HG03469 (cell line): Measurements from ENCODE around the gene SLC41A3.

Experiments
- ATAC-seq: cut with Tn5 transposase; IDR thresholded peaks from one replicate; pipeline ENCODE4 v1.9.1; 2021; ENCODE audit warnings: mild to moderate bottlenecking, moderate library complexity, moderate number of reproducible peaks; ENCODE audit not compliant: unreplicated experiment

Gene SLC41A3

DNA sequence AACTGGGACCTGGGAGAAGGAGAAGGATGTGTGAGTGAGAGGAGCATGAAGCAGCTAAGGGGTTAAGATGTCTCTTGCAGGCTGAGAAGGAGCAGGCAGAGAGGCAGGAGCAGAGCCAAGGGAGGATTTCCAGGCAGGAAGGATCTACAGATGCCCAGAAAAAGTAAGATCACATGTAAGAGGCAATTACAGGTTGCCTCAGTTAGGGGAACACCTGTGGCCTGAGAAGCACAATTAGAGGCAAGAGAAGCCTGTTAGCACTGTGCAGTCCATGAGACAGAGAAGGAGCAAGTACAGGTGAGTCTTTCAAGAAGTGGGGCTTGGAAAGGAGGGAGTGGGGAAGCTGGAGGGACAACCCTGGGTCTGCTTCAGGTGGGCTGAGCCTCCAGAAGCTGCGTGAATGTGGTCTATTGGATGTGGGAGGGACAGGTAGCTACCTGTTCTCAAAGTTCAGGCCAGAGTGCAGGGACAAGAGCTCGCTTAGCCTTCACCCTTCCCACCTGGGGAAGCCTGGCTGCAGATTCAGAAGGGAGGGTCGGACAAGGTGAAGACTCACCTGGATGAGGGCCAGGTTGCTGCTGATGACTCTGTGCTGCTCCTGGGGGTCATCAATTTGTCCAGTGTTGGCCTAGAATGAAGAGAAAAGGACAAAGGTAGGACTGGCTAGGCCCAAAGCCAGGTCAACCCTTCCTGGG is 50.7 kb downstream of the SLC41A3 start:
- no peak for ATAC-seq

DNA sequence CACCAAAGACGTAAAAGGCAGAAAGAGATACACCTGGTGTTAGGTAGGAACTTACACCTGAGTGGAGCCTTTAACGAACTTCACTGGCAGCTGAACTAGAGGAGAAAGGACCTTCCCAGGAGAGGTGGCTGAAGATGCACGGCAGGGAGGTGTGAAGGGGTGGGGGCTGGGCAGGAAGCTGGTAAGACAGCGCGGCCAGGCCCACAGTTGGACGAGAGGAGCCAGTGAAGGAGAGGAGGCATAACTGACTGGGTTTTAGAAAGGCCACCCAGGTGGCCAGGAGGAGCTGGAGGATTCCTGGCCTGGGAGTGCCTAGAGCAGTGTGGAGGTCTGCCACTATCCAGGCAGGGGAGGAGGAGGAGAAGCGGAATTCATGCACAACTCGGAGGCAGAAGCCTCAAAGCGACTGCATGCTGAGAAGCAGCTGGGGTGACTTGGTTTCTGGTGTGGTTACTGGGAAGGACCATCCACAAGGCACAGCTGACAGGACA is 51.9 kb downstream of the SLC41A3 start:
- no peak for ATAC-seq

DNA sequence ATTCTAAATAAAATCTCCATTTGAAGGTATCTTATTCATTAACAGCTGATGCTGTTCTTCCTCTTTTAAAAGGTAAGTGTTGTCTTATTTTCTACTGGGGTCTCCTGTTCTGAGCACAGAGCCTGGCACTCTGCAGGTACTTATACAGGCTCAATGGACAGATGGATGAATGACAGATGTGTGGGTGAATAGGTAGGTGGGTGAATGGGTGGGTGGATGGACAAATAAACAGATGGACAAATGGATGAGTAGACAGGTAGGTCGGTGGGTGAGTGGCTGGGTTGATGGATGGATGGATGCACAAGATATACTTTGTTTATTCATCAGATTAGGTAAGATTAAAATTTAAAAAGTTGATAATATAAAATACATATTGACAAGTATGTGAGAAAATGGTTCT is 53.5 kb downstream of the SLC41A3 start:
- no peak for ATAC-seq

DNA sequence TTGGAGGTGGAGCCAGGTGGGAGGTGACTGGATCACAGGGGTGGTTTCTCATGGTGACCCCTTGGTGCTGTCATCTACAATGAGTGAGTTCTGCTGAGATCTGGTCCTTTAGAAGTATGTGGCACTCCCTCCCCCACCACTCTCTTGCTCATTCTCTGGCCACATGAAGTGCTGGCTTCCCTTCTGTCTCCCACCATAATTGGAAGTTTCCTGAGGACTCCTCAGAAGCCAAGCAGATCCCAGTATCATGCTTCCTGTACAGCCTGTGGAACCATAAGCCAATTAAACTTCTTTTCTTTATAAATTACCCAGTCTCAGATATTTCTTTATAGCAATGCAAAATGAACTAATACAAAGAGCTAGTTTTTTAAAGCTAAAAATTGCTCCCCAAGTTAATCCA is 54.7 kb downstream of the SLC41A3 start:
- no peak for ATAC-seq

DNA sequence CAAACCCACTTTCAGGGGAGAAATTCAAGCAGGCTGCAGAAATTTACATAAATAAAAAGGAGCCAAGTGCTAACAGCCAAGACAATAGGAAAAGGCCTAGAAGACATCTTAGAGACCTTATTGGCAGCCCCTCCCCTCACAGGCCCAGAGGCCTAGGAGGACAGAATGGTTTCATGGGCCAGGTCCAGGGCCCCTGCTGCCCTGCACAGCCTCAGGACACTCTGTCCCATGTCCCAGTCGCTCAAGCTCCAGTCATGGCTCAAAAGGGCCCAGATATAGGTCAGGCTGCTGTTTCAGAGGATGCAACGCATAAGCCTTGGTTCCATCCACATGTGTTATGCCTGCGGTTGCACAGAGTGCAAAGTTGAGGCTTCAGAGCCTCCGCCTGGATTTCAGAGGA is 55.8 kb downstream of the SLC41A3 start:
- no peak for ATAC-seq

DNA sequence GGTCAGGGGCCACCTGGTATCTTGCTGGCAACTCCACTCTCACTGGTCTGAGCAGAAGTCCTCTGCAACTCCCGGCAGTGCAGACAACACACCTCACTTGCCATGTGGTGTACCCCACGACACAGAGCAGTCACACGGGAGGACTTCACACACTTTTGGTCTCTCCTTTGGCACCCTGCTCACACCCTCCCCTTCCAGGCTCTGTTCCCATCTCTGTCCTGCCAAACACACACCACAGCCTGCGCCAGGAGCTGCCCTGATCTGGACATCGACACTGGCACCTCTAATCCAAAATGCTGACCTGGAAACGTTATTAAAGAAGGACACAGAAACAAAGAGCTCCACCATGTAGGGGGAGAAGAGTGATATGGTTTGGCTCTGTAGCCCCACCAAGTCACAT is 57.2 kb downstream of the SLC41A3 start:
- no peak for ATAC-seq

DNA sequence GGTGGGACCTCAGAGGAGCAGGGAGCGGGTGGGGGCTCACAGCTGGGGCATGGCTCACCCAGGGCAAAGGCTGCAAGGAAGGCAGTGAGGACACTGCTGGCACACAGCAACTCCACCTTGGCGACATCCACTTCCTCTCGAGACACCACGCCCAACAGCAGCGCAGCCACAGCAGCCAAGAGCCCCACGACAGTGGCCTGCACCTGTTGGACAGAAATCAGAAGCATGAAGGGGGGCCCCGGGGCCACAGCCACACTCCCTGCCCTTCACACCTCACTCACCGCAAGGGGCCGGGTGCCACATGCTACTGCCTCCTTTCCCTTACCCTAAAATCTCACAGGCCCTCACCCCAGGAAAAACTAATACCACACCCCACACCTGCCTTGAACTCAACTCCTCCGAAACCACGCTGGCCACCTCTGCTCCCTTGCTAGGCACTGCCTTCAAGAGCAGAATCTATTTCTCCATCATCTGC is 57.6 kb downstream of the SLC41A3 start:
- ATAC-seq = no peak

DNA sequence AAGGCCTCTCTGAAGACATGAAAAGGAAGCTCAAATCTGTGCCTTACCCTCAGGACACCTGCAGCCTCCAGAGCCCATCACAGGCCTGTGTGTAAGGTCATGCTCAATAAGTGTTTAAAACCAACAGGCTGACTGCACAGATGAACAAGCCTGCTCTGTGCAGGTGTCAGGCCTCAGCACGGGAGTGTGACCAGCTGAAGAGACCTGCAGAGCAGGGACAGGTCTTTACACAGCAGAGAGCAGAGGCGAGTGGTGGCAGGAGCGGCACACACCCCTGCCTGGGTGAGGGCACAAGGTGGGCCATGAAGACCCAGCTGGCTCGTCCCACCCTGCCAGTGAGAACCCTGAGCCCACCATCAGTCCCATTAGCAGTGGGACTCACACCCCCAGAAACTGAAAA is 58.1 kb downstream of the SLC41A3 start:
- ATAC-seq = no peak

DNA sequence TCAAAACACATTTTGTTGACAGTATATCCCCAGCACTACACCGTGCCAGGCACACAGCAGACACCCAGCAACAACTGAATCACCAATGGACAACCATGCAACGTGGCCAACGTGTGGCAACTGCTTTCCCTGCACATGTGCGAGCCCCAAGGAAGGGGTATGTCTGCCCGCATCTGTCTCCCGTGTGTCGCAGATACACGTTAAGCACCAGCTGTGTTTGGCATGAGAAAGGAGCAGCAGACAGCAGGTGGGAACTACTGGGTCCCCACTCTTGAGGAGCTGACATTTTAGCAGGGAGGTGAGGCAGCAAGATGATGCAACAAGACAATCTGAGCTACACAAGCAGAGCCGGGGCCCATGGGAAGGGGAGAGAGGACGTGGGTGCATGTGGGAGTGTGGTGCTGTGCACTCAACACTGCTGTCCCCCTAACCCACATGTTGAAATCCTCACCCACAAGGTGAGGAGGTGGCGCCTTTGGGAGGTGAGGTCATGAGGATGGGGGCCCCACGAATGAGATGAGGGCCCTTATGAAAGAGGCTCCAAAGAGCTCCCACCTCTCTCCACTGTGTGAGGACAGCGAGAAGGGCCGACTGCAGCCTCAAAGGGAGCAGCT is 58.7 kb downstream of the SLC41A3 start:
- ATAC-seq = no peak

DNA sequence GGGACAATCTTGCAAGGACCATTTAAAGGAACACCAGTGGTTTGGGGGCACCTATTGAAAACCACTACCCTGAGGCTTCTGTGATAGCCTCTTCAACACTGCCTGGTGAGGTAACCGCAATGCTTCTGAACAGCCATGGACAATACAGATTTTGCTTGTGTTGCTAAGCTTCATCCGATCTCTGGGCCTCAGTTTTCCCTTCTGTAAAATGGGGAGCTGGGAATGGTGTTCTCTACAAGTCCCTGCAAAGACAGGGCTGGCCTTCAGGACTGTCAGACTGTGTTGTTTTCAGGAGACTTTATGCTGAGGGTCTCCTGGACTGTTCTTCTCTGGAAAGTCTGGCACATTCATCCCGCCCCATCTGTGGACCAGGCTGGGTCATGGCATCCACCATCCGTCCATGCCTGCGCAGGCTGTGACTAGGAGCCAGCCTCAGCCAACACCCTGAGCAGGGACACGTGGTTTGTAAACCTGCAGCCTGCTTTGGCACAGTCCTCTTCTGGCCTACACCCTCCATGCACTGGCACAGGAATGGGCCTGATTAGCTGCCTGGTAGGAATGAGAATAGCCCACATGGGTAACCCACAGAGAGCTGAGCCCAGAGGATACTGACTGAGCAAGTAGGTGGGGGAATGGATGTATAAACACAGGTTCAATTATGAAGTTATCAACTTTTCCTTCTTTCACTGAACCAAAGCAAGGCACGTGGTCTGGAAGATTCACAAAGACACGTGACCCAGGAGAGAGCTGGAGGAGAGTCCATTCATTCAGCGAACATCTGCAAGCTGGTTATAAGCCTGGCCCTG is 59.7 kb downstream of the SLC41A3 start:
- no peak for ATAC-seq

DNA sequence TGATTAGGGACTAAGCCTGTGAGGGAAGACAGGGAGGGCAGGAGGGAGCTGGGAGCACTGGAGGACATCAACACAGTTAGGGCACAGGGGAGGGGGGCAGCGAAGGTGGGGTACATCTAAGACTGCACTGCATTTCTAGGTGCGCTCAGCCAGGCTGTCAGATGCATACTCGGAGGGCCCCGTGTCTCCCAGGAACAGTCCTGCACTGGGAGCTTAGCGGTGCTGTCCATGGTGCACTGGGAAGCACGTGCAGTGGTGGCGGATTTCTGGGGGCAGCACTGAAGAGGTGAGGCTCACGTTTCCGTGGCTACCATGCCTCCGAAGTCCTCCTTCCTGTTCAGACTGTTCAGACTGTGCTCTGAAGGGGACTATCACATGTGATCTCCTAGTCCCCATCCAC is 60.5 kb downstream of the SLC41A3 start:
- no peak for ATAC-seq

DNA sequence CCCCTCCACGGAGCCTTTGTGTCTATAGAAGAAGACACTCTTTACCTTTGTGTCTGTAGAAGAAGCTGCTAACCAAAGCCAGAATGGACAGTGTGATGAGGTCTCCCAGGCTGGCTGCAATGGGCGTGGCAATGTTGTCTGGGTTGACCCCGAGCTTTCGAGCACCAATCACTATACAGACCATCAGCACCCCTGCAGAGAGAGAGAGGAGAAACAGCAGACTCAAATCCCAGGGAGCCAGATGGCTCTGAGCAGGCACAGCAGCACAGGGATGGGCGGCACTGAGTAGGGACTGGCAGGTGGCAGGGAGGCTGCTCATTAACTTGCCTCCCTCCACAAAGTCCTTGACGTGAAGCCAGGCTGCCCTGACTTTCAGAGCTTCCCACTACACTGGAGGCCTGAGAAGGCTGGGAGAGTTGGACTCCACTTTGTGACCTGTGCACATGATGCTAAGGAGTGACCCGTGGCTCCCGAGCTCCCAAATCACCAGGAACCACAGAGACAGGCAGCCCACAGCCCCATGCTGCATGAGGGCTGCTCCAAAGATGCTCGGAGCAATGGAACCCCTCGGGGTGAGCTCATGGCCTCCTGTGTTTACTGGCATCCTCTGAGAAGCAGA is 61.1 kb downstream of the SLC41A3 start:
- ATAC-seq = no peak

DNA sequence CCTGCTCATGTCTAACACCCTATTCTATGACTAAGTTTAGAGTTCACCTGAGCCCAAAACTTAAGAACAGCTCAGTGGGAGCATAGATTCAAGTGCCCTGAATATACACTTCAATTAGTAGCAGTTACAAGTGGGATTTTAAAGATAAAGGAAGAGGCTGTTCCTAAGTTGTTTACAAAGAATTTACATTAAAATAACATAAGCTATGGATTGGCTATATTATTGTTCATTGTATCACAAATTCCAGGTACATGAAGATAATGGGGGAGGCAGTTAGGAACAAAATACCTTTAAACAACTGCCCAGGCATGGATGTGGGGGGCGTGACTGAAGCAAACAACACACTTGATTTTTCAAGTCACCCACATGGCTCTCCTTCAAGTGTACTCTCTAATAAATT is 62.2 kb downstream of the SLC41A3 start:
- no peak for ATAC-seq

DNA sequence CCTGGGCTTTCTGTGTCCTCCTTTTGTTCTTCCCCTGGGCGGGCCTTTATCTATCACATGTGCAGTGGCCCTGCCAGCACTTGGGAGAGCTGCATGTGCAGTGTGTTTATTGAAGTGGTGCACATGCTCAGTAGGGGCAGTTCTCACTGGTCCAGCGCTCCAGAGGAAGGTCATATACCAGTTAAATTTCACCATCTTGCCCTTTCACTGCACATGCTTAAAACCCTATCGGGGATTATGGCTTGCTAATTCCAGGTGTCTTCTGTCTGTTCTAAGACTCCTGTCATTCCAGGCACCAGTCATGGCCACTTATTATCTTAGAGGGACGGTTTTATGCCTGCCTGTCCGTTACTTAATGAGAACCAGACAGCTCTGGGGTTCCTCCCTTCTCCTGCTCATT is 62.7 kb downstream of the SLC41A3 start:
- no peak for ATAC-seq

DNA sequence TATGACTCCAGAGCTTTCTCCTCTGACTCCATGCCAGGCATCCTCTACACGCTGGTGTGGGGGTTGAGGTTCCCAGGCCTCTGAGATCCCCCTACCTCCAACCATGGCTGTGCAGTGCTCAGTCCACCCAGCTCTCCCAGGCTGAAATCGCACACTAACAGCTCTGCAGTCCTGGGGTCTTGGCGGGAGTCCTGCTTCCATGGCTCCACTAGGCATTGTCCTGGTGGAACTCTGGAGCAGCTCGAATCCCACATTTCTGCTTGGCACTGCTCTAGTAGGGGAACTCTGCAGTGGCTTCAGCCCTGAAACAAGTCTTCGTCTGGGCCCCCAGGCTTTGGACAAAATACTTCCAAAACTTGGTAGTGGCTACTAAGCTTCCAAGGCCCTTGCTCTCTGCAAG is 64.2 kb downstream of the SLC41A3 start:
- ATAC-seq = no peak

DNA sequence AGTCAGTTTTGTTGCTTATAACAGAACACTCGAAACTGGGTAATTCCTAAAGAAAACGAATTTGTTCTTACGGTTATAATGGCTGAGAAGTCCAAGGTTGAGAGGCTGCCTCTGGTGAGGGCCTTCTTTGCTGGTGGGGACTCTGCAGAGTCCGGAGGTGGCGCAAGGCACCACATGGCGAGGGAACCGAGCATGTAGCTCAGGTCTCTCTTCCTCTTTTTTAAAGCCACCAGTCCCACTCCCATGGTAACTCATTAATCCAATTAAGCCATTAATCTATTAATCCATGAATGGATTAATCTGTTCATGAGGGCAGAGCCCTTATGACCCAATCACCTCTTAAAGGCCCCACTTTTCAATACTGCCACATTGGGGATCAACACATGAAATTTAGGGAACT is 64.9 kb downstream of the SLC41A3 start:
- ATAC-seq = no peak

DNA sequence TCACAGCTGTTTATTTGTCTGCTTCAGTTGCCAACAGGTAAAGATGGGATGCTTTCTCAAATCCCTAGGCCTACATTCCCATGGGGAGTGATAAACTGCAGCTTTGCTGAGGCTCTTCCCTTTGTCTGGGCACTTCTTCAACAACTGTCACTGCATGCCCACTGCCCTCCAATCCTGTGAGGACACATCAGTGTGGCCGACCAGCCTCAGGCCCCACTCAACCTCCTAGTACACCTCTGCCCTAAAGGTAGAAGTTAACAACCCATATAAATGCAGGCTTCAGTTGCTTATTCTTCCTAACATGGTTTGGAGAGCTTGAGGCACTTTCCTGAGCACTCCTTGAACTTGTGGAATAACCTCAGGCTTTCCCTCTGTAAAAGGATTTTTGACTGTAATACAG is 65.4 kb downstream of the SLC41A3 start:
- no peak for ATAC-seq

DNA sequence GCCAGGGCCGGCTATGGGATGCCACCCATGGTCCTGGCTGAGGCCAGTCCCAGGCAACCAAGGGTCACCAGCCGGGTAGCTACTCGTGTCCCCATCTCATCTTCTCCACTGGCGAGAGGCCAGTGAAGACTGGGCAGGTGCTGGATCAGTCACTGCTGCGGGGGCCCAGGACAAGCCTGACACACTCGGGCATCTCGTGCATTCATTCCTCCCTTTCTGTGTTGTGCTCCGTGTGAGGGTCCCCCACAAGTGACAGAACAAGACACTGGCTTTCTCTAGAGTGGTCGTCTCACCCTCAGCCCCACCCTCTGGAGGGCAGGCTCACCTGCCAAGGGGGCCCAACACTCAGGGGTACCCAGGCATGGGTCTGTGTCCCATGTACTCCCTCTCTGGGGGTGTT is 66.6 kb downstream of the SLC41A3 start:
- ATAC-seq = no peak

DNA sequence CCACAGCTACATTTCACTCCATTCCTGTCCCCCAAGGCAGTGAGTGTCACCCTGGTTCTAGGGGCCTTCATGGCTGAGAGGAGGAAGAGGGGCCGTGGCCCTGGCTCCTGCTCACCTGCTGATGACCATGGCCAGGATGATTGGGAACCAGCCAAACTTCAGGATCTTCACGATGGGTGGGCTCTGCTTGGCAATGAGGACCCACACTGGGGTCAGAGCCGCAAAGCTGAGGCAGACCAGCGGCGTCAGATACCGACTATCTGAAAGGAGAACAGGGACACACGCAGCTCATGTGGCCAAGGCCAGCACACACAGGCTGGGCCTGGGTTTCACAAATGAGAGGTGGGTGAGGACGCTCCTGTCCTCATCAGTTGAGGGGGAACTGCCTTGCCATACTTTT is 67.3 kb downstream of the SLC41A3 start:
- no peak for ATAC-seq

DNA sequence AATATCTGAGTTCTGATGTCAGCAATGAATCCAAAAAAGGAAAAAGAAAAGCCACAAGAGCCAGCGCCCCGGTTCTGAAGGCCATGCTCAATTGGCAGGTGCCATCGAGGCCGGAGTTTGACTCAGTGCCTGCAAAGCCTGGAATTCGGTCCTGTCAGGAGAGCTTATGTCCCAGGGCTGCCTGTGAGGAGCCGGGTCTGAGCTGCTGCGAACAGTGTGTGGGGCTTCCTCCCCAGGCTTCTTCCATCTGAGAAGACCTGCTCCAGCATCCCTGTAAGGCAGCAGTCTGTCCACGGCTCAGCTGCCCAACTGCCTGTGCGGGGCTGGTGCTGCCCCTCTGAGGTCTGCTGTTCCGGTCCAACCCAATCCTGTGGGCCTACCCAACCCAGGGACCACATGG is 68.8 kb downstream of the SLC41A3 start:
- no peak for ATAC-seq

DNA sequence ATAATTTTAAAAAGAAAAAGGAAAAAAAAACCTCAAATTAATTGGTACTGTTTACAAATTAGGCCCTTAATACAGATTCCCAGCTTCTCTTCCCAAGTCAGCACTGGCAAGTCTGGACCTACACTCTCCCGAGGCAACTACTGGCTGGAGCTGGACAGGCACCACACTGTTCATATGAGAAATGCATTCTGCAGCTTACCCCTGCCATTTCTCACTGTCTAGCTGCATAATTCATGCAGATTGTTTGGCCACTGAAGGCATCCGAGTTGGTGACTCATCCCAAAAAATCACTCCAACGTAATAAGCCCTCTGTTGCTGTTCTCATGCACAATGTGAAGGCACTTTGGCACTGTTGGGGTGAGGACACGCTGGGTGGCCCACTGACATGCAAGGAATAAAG is 69.7 kb downstream of the SLC41A3 start:
- no peak for ATAC-seq
